Left renal cortex interstitium (tissue), 4 donors: ENCODE measurements around the gene CLEC16A. TPM values are rescaled to one million over a fixed set of nuclear protein-coding genes. Genes with fewer than 3 reads are reported as not detected.

Source experiments
- DNase-seq, 4 donors: peaks; one replicate each; pipeline ENCODE4 v3.0.0-alpha.2; 2013; ENCODE audit warnings: low read depth in 4 of 4, low spot score in 2 of 4, missing footprints in 1 of 4
- polyA plus RNA-seq, 4 donors: library from polyadenylated mRNA; unstranded; fragments of 120-200 nt; gene quantifications; one replicate each; pipeline ENCODE4 v1.2.1, GENCODE V29; 2013; ENCODE audit not compliant: insufficient read length in 4 of 4

Gene CLEC16A
- polyA plus RNA-seq, 4 donors = 21.0 to 32.1 (median 24.5) TPM

DNA sequence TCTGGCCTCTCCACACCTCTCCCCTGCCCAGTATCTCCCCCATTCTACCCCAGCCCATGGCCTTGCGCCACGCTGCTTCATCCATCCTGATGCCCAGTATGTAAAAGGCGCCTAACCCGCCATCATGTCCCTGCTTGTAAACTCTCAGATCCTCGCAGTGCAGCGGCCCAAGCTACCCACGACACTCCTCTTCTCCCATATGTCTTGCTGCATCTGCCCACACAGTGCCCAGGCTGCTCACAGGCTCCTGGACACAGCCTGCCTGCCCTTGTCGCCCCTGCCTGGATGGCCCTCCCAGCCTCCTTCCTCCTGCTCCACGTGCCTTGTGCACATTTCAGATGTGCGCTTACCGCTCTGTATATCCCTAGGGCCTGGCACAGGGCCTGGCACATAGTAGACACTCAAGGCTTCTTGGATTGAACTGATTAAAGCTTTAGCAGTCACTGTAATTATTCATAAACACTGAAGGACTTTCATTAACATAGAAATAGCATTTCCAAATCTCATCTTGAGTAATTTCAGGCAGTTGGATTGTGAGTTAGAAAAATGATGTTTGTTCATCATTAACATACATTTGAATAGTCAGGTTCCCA is 129.1 kb downstream of the CLEC16A start:
- no peak for DNase-seq

DNA sequence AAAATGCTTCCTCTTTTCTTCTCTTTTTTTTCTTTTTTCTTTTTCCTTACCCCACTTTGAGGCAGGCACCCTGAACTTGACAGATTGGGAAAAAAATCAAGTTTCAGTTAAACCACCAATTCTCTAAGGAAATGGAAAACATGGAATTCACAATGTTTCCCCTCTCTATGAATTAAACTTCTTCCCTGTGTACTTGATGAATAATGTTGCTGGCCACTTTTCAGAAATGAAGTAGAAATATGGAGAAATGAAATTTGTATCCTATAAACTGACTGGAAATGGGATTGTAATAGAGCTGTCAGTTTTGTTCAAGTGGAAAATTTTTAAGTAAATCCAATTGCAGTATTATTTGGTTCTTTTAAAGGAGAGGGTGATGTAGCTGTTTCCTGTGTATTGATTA is 129.8 kb downstream of the CLEC16A start:
- no peak for DNase-seq

DNA sequence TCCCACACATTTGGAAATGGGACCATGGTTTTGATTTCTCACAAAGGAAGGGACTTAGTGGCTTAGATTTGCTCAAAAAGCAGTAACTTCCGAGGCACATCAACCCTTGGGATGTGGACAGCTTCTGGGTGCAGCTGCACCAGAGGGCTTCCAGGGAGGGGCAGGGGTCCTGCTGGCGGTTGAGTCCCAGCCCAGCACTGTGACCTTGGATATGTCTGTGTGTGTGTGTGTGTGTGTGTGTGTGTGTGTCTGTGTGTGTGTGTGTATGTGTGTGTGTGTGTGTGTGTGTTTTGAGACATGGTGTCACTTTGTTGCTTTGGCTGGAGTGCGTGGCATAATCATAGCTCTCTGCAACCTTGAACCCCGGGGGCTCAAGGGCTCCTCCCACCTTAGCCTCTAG is 130.8 kb downstream of the CLEC16A start:
- DNase-seq = no peak

DNA sequence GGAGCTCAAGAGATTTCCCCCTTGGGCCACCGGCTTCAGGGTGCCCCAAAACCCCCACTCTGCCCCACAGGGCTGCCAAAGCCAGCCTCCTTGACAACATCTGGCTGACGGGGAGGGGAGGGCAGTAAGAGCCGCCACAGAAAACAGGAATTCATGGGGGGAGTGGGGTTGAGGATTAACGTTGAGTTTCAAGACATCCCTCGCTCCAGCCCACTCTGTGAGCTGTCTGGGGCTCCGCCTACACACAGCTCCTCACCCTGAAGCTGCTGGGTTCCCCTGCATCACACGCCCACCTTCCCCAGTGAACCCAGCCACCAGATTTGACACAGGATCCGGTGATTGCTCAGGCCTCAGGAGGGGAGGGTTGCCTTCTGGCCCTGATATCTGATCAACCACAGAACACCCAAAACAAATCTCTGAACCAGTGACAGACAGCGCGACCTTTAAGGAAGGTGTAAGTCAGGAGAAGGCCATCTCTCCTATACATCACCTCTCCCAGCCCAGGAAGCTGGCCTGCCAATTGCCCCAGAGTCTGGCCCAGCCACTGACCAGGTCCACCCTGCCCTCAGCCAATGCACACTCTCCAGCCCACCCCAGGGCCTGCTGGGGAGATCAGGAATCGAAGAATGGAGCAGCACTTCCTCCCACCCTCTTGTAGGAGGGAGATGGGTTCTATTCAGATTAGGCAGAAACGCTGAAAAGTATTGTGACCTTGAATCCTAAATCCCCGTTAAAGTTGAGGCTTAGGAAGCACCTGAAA is 132.1 kb downstream of the CLEC16A start:
- DNase-seq = no peak

DNA sequence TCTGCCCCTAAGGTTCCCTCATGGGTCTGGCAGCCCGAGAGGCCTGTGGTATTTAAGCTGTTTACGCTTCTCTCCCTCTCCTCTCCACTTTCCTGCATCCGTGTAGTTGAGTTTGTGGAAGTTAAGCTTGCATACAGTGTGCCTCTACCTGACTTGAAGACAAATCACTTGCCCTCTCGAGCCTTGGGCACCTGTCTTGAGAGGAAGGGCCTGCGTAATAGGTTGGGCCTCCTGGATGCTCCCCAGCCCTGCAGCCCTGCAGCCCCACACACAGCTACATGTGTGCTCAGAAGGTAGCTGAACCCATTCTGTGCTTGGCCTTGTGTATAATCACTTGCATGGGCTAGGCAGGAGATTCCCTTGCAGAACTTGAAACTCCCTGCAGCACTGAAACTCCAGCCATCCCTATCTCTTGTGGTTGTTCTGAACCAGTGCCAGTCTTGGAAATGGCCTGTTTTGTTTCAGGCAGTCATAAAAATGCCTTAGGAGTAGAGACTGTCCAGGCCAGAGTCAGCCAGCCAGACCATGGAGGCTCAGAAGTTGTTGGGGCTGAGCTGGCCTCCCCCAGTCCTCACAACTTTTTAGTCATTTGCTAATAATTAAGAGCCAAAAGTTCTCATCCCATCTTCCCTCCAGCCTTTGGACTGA is 134.6 kb downstream of the CLEC16A start:
- no peak for DNase-seq

DNA sequence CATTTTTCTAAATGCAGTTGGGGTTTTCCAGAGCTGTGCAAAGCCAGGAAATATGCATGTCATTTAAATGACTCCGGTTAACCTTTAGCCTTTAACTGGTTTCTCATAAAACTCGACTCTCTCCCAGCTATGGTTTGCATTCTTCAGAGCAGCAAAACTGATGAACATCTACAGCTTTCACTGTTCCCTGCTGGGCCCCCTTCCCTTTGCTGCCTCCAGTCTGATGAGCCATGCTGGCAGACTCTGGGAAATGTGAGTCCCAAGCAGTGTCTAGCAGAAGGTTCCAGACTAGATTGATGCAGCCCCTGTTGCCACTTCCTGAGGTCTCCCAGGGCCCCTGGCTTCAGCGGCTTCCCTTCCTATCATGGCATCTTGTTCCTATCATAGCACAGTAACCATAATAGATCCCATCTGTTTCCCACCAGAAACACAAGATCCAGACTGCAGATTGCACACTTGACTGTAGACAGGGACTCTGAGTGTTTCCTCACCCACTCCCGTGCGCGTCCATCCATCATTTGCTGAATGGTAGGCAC is 135.4 kb downstream of the CLEC16A start:
- no peak for DNase-seq

DNA sequence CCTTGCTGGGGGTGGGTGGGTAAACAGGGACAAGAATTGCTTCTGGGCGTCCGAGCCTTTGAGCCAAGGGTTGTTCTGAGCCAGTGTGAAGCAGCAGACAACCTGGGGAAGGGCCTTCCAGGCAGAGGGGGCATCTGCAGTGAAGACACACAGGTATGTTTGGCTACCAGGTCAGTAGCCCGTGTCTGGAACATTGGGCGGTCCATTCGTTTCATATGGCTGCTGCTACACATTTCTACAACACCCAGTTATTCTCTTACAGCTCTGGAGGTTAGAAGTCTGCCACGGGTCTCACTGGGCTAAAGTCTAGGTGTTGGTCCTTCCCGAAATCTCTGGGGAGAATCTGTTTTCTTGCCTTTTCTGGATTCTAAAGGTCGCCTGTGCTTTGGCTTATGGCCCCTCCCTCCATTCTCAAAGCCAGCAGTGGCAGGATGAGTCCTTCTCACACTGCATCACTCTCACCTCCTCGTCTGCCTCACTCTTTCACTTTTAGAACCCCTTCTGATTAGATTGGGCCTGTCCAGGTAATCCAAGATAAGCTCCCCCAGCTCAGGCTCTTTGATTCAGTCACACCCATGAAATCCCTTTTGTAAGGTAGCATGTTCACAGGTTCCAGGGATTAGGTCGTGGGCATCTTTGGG is 136.1 kb downstream of the CLEC16A start:
- DNase-seq = no peak

DNA sequence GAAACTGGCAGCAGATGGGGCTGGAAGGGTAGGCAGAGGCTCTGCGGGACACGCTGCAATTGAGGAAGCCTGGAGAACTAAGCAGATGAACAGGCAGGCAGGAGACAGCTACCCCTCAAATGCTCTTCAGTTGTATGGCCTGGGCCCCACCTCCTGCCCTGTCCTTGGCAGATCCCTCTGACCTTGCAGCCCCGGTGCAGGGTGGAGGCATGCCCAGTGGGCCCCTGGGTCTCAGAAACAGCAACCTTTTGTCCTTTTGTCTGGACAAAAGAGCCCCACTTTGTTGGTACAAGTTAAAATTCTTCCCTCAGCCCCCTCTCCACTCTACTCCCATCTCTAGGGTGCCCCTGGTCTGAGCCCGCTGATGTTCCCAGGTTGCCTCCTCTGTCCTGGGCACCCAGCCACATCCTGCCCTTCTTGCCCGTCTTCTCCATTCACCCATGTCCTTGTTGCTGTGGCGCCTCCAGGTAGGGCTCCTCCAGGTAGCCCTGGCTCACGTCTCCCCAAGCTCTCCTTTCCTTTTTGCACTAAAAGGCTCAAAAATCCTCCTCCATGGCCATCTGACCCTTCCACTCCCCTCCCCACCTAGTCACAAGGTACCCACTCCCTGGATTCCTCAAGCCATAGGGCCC is 136.8 kb downstream of the CLEC16A start:
- DNase-seq = no peak

DNA sequence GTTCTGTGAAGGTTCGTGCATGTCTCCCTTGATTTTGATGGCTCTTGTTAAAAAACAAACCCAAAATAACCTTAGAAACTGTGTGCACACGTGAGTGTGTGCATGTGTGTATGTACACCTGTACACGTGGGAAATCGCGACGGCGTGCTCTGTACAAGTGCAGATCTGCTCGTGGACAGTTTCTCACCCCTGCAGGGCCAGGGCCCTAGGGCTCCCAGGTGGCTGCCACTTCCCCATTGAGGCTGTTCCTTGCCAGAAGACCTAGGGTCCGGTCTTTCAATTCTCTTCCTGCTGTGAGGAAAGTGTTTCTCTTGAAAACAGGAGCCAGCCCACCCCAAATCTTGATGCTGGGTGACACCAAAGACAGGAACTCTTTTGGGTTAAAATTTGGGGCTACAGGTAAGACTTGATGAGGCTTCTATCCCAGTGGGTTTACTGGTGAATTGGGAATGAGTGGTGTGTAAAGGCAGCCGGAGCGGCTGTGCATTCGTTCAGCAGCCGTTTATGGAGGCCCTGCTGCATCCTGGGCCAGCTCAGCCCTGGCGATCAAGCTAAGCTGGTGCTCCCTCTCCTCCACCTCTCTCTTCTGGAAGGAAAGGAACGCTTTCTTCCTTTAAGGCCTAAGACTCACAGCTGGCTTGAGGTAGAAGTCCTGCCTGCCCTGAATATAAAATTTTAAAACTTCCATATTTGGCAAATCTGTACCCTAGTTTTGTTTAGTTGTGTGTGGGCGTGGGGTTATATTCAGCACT is 137.9 kb downstream of the CLEC16A start:
- DNase-seq = no peak

DNA sequence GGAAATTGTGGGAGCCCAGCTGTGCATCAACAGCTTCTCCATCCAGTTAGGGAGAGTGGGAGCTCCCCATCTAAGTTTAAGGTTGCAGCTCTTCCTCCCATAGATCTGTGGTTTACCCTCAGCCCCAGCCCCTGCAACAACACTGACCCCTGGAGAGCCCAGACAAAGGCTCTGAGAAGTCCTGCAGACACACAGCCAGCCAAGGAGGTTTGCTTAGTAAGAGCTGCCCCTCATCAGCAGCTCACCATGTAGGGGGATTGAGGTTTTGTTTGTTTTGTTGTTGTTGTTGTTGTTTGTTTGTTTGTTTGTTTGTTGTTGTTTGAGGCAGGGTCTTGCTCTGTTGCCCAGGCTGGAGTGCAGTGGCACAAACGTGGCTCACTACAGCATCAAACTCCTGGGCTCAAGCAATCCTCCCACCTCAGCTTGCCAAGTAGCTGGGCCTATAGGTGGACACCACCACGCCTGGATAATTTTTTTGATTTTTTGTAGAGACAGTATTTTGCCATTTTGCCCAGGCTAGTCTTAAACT is 138.6 kb downstream of the CLEC16A start:
- no peak for DNase-seq

DNA sequence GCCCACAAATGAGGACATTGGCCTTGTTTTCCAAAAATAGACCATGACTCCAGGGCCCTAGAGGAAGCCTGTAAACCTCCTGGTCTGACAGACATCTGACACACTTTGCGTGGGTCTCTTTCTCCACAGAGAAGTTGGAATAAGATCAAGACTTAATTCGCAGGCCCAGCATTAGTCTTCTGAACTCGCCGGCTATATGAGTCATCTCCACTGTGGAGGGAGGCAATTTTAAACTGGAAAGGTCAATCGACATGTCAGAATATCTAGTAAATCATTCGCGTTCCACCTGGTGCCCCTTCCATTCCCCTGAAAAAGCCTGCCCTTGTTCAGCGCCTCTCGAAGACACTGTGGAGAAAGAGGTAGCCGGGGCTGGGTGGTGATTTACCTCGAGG is 140.1 kb downstream of the CLEC16A start:
- DNase-seq = no peak

DNA sequence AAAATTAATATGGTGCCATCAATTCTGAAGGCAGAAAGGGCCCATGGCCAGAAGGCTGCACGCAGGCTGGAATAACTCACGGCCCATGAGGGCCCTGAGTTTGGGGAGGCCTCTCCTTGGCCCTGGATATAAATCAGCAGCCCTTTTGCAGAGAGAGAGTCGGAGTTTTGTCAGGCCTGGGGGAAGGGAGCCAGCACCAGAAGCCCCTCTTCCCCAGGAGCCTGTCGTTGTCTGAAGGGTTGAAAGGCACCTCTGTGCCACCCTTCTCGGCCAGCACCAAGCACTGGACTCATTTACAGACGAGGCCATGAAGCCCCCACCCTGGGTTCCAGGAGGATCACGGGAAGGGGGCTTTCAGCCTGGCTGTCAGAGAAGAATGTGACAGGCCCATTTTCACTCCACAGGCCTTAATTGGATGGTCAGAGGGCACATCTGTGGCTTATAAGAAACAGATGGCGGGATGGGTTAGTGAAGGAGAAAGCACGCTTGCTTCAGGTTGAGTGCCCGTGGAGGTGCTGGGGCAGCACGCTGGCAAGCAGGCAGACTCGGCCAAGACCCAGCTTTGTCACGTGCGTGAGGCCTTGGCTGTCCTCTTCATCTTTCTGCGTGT is 140.6 kb downstream of the CLEC16A start:
- DNase-seq = no peak

DNA sequence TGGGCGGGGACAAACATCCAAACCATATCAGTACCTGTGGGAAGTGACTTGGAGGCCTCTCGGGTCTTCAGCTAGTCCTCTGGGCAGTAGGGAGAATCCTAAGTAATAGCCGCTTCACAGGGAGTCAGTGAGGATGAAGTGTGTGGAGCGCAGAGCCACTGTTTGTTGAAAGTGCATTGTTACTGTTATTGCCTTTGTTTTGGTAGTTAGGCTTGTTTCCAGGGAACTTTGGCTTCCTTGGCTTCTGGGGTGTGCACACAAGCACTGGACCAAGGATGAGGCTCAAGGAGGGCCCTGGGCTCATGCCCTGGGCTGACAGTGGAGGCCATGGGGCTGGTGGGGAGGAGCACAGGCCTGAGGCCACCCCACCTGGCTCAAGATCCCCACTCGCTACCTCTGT is 141.6 kb downstream of the CLEC16A start:
- DNase-seq = no peak

DNA sequence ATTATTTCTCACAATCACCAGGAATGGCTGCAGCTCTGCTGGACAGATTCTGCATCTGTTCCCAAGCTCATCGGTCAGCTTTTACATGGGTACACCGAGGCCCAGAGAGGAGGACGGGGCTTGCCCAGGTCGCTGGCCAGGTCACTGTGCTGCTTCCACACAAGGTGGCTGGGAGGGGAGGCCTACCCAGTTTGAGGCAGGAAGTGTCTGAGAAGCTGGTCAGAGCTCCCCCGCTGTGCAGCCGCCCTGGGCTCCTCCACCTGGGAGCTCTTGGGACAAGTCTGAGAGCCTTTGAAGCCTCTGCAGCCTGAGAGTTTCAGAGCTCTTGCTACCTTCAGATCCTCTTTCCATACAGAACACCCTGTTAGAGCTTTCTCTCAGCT is 143.3 kb downstream of the CLEC16A start:
- no peak for DNase-seq

DNA sequence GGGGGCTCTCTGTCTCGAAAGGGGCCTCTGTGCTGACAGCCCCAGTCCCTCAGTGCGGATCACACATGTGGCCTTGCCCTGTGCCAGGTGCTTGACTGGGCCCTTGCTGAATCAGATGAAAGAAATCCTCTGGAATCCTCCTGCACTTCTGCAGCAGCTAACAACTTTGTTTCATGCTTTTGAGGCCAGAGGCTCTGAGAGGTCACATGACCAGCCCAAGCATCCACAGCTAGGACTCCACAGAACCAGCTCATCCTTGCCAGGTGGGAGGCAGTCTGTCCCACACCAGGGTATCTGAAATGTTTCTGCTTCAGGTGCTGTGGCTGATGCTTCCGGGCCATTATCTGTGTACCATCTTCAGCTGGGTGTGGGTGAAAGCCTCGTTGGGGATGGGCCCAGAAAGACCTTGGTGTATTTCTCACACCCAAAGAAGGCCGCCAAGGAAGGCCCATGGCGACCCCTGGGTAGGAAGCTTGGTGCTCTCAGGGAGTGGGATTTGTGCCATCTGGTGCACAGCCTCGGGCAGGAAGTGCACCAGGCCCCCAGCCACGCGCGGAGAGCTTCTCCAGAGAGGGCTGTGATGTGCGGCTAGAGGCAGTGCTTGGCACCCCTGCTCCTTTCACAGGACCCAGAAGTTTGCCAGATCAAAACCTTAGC is 143.8 kb downstream of the CLEC16A start:
- no peak for DNase-seq

DNA sequence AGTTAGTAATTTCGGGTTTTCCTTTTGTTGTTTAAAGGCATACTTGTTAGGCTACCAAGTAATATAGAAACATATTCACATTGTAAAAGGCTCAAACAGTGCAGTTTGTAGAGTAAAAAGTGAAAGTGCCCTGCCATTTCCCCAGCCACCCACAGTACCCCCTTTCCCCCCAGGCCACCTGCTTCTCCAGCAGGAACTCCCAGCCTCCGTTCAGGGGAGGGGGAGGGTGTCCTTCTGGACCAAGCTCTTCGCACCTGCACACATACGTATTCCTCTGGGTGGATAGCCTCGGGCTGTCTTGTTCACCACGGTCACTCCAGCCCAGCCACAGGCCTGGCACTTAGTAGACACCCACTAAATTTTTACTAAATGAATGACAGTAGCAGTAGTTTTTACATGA is 144.5 kb downstream of the CLEC16A start:
- DNase-seq = no peak

DNA sequence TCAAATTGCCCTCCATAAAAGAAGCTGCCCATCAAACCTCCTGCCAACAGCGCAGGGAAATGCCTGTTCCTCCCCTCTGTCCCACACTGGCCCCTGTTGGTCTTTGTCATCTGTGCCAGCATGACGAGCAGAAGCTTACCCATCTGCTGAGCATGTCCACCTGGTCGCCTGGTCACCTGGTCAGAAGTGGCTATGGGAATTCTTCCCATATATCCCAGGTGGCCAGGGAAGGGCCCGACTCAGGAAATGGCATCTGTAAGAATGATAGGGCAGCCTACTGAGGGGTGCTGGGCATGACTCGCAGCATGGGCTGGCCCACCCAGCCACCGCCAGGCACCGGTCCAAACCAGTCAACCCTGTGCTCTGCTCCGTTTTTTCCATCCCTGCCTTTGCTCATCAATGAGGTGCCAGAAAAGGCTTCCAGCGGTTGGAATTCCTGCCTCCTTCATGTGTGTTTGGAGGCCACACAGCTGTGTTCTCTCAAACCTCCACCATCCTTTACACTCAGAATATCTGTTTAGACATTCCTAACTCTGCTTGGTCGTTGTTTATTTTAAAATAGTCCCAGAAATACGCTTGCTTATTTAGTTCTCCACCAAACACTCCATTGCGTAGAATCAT is 145.2 kb downstream of the CLEC16A start:
- DNase-seq = no peak

DNA sequence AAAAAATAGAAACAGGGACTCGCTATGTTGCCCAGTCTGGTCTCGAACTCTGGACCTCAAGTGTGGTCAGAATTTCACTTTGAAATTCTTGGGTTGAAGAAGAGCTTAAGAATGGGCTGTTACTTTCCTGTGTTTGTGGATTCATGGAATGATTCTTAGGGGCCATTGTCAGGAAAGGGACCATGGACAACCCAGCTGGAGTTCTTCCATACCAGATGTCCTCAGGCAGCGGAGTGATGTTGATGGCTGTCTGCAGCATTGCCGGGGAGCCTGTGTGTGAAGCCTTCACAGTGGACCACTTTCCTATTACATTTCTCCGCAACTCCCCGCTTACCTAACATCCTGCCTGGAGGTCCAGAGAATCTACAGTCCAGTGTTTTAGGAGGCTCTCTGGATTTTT is 145.9 kb downstream of the CLEC16A start:
- DNase-seq = no peak
